HG02938 (cell line): ENCODE data around the gene AP2M1.
"Not testable (repeated sequence)": the region's sequence is repeated elsewhere in the genome, so short reads cannot be mapped to it uniquely, and the experiment has no call there.

Source experiments
- ATAC-seq: cut with Tn5 transposase; IDR thresholded peaks from one replicate; pipeline ENCODE4 v1.9.1; 2021; ENCODE audit warnings: mild to moderate bottlenecking, moderate library complexity; ENCODE audit not compliant: unreplicated experiment

AP2M1 gene

DNA sequence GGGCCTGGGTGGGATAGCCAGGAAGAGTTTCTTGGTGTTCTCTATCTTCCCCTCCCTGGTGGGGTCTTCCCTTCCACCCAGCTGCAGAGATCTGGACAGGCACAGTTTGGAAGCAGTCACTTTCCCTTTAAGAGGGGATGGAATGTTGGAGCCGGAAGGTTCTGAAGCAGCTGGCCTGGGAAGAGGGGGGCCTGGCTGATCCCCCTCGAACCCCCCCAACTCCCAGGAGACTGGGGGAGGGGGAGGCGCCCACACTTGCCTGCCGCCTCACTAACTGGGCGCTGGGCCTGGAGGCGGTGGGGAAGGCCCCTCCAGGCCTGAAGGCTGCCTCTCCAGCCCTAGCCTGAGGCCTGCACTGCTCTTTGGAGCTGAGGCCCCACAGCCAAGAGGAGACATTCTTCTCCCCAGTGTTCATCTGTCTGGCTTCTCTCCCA is 18.1 kb upstream of the AP2M1 start:
- ATAC-seq: no peak

DNA sequence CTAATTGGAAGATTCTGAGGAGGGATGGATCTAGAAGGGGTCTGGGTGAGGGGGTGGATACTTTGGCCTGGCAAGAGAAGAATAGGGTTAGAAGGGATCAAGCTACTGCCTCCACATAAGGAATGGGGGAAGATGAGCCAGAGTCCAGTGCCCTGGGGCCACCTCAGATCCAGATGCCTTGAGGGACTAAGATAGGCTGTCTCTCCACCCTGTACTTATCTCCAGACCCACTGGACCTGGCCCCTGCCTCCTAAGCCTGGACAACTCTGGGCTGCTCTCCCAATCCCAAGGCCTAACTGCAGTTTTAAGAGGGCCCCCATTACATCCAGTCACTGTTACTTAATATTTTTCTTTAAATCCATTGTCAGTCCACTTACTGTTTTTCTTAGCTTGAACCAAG is 17.4 kb upstream of the AP2M1 start:
- no peak for ATAC-seq

DNA sequence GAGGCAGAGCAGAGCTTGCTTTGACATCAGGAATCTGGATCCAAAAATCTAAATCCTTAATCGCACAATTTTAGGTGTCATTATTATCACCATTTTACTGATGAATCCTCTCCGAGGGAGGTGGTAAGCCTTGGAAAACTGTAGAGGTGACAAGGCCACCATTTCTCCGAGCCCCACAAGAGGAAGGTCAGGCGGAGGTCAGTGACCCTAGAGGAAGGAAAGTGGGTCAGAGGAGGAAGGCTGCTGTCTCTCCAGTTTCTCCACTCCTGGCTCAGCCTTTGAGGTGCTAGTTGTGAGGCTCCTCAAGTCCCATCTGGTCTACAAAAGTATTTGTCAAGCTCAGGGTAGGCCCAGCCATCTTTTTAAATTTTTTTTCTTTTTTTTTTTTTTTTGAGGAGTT is 16.3 kb upstream of the AP2M1 start:
- ATAC-seq: no peak

DNA sequence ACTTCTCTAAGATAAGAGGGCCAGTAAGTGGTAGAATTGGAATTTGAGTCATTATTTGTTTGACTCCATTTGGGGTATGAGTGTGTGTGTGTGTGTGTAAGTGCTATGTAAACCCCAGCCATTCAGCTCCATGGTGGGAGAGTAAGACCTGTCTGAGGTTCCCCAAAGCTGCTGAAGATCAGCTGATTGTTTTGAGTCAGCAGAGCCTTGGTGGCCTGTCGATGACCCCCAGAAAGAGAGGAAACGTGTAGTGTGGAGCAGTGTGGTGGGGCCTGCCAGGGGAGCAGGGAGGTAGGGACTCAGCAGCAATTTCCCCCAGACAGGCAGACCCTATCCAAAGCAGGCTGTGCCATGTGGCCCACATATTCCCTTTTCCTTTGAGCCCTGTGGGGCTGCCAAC is 14.2 kb upstream of the AP2M1 start:
- peak; percentile 40 for ATAC-seq

DNA sequence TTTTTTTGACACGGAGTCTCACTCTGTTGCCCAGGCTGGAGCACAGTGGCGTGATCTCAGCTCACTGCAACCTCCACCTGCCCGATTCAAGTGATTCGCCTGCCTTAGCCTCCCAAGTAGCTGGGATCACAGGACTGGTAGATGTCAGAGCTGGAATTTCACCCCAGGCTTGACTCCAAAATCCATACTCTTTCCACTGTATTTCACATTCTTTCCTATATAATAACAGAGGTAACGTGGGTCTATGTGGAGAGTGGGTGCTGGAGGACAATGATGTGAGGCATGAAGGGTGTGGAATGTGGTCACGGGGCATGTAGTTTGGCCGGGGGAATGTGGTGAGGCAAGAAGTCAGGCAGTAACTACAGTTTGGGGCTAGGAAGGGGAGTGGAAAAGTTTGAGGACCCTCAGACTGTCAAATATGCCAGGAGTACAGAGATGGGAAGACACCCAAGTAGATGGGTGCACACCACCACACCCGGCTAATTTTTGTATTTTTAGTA is 12.0 kb upstream of the AP2M1 start:
- not testable (repeated sequence) for ATAC-seq

DNA sequence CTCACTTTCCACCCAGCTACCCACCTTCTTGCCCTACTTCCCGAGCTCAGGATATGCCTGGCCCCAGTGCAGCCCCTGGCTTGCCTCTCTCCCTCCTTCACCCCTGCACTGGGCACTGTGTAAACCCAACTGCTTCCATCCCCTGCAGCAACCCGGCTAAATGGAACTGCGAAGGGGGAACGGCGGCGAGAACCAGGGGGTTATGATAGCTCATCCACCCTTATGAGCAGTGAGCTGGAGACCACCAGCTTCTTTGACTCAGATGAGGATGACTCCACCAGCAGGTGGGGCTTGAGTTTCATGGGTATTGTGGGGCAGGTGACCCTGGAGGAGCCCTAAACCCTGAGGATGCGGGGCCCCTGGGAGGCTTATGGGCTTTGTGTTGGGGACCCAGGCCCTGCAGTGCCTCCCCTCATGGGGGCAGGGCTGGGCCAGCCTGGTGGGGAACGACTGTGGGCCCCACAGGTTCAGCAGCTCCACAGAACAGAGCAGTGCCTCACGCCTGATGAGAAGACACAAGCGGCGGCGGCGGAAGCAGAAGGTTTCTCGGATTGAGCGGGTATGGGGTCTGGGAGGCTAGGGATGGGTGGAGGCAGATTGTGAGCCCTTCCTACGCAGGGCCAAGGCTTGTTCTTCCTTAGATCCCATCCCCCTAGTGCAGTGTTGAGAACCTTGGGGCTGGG is 9.9 kb upstream of the AP2M1 start:
- no peak for ATAC-seq

DNA sequence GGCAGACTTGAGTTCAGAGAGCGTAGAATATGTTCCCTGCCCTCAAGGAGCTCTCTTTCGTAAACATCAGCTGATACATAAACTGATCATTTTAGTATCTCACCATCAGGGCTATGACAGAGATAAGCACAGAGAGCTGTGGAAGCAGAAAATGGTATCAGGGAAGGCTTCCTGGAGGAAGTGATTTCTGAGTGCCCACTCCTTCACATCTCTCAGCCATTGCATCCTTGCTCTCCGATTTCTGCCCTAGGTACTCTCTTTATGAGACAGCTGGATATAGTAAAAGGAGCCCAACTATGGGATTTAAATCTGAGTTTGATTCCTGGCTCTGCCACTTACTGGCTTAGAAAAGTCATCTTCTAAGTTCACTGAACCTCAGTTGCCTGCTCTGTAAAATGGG is 9.1 kb upstream of the AP2M1 start:
- ATAC-seq: no peak

DNA sequence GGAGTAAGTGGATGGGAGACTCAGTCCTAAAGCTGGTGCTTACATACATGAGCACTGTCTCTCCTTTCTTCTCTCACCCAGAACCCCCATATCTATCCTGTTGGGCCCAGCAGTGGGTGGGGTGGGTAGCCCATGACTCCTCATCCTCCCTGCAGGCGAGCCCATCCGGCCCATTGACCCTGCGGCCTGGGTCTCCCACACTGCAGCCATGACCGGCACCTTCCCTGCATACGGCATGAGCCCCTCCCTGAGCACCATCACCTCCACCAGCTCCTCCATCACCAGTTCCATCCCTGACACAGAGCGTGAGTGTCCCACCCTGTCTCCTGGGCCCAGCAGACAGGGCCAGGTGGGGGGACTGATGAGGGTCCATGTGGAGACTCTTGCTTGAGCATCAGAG is 8.0 kb upstream of the AP2M1 start:
- ATAC-seq: no peak

DNA sequence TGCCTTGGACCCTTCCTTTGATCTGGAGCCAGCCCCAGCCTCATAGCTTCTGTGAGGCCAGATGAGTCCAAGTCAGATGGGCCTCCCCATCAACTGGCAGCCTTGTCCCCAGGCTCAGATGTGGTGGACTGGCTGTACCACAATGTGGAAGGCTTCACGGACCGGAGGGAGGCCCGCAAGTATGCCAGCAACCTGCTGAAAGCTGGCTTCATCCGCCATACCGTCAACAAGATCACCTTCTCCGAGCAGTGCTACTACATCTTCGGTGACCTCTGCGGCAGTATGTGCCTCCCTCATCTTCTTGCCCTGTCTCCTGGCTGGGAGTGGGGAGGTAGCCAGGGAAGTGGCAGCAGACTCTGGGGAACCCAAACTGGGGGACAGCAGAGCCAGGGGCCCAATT is 6.9 kb upstream of the AP2M1 start:
- no peak for ATAC-seq

DNA sequence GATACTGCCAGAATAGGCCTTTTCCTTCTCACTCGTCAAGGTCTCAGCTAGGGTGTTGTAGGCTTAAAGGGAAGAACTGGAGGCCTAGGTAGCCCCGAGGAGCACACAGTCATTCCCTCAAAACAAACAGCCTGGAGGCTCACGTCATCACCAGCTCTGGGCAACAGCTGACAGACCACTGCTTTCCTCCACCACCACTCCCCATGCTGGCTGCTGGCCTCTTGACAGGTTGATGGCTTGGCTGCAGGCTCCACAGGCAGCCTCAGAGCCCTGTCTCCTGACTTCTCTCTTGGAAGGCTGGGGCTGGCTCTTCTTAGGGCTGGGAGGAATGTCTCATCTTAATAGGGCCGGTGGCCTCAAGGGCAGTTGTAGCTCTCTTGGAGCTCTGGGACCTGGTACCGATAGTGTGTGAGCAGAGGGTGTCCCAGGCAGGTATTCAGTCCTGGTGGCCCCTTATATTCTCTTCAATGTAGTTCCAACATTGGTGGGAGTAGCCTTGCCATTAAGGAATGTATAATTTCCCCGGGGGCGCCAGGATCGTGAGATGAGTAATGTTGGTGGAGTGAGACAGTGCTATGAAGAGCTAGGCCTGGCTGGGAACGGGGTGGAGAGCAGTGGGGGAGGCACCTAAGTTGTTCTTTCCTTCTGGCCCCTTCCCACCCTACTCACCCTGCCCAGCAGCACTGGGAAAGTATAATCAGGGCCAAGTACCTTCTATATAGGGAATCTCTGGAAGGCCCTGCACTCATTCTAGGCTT is 6.1 kb upstream of the AP2M1 start:
- no peak for ATAC-seq

DNA sequence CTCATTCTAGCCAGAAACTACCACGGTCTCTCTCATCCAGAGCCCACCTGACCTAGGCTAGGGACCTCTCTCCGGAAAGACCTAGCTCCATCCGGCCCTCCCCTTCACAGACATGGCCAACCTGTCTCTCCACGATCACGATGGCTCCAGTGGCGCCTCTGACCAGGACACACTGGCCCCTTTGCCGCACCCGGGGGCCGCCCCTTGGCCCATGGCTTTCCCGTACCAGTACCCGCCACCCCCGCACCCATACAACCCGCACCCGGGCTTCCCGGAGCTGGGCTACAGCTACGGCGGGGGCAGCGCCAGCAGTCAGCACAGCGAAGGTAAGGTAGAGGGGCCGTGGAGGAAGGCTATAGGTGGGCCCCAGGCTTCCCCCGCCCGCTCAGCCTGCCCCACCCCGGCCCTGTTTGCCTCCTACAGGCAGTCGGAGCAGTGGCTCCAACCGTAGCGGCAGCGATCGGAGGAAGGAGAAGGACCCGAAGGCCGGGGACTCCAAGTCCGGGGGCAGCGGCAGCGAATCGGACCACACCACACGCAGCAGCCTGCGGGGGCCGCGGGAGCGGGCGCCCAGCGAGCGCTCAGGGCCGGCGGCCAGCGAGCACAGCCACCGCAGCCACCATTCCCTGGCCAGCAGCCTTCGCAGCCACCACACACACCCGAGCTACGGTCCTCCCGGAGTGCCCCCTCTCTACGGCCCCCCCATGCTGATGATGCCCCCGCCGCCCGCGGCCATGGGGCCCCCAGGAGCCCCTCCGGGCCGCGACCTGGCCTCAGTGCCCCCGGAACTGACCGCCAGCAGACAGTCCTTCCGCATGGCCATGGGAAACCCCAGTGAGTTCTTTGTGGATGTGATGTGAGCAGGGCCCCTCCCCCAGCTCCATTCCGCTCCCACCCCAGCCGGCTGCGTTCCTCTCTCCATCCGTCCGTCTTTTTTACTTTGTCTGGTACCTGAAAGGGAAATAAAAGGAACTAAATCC is 4.5 kb upstream of the AP2M1 start:
- ATAC-seq: no peak

DNA sequence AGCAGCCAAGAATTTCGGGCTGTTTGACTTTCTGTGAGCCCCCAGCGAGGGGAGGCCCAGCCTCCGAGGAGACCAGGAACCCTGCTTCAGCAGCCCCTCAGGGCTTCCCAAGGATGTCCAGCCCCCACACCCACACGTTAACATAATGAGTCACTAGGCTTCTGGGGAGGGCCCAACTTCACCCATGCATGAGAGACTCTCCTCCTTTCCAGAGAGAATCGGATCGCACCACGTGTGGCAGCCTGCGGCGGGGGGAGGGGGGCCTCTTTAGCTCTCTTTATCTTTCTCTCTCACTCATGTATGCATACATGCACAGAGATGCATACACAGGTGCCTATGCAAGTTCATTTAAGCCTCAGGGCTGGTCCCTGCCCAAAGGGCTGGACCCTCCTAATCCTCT is 3.1 kb upstream of the AP2M1 start:
- no peak for ATAC-seq

DNA sequence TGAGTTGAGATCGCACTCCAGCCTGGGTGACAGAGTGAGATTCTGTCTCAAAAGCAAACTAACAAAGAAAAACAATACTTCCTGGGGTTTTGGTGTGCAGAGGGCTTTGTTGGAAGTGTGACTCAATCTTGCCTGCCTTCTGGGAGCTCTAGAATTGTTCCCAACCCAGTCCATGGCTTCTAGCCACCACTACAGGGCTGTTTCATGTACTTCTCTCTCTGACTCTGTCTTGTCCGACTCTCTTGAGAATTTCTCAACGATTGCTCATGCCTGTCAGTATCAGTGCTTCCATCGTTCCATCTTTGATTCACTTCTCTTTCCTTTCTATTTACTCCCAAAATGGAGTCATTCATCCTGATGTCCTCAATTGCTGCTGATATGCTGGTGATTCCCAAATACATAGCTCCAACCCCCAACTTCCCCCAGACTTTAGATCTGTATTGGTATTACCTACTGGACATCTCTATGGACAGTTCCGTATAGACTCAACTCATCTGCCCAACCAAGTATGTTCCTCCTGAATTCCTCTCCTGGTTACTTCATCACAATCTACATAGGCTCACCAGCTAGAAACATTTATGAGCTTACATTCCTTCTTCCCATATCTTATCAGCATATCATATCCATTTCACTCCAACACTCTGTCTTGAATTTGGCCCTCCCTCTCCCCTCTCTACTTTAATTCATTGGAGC is 1.8 kb upstream of the AP2M1 start:
- ATAC-seq: no peak

DNA sequence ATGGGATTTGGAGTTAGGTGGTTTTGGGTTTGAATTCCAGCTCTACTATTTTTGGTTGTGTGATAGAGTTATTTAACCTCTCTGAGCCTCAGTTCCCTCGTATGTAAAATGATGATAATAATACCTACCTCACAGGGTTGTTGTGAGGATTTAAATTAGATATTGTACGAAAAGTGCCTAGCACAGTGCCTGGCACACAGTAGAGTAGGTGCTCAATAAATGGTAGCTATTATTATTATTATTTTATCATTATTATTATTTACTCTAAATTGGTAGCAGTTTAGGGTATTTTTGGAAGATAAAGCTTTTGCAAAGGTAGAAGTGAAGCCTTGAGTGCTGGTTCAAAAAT is 1.3 kb upstream of the AP2M1 start:
- ATAC-seq: no peak

DNA sequence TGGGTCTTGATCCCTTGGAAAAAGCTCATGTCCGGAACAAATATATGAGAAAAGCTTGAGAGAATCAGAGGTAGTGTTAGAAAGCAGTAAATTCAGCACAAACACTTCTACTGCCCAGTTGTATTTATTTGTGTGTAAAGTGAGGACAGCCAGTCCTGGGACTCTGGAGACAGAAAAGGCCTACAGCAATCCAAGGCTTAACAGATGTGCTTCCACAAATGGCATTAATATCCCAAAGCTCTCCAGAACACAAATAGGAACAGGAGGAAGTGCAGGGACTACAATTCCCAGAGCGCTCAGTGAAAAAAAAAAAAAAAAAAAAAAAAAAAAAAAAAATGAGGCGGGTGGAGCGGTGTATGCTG is 390 bp upstream of the AP2M1 start:
- peak; percentile 4 for ATAC-seq

DNA sequence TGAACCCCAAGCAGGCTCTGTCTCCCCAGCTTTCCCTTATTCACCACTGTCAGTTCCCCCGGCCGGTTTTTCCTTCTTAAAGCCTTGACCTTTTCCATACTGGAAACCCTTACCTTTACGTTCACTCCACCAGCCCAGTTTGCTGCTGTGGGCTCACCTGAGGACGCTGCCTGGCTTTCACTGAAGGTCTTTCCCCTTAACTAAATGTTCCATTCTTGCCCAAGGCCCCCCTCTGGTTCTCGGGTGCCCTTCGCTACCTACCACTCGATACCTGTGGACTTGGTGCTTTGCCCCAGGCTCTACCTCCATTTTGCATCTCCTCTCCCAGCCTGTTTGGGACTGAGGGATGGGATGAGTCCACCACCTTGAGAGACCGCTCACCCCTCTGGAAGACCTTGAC is 851 bp downstream of the AP2M1 start:
- no peak for ATAC-seq

DNA sequence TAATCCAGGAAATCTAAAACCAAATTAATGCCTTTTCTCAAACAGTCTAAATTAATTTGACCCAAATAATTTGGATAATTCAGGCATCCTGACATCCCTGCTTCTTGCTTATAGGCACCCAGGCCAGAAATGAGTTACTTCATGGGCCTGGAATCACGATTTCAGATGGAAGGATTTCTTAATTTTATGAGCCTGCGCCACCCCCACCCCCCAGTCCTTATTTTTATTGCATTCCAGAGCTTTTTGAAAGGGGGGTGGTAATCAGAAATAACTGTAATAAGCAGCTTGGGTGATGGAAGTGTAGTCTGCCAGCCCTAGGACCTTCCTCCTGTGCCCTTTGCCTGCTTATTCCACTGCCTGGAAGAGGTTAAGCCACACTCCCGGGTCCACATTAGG is 1.3 kb downstream of the AP2M1 start:
- ATAC-seq: no peak

DNA sequence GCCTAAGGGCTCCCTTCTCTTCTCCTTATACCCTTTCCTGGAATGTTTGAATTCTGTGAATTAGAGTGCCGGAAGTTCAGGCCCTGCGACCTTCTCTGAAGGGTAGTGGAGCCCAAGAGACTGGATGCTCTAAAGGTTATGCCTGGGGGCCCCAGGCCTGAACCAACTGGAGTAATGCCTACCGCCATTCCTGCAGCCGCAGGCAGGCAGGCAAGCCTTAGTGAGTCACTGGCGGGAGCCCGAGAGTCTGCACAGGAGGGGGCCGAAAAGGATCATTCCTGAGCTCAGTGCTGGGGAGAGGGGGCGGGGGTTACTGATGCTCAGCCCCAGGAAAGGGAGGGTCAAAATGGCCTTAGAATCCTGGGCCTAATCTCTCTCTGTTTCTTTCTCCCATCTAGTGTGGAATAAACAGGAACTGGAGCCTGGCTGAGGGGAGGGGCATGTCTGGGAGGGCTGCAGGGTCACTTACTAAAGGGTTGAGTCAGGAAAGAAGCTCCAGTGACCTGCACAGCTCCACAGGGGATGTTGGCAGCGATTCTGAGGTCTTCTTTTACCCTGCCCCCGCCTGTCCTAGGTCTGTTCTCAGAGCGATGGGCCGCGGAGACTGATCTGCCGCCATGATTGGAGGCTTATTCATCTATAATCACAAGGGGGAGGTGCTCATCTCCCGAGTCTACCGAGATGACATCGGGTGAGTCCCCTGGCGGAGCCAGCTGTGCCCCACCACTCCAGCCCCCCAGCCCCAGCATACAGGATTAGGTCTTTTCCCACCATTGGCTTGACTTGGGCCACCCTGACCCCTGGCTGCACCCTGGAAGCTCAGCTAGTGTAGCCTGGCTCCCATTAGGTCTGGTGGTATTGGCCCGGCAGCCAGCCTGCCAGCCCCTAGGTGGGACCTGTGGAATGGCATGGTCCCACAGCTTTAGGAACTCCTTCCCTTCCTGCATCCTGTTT is 2.0 kb downstream of the AP2M1 start:
- ATAC-seq: no peak

DNA sequence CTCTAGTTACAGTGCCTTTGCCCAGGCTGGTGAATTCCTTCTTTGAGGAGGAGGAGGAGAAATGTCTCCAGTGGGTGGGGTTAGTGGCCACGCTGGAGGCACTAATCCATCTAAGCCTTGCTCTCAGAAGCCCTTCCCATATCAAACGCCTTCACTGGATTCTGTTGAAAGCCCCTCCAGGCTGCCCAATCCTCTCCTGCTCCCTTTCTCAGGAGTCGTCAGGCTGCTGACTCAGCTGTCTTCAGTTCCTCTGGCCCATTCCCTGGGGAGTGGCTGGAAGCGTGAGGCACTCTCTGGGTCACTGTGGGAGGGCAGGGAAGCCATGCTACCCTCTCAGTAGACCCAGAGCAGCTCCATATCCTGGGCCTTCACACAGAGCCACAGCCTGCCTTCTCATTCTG is 2.7 kb downstream of the AP2M1 start:
- ATAC-seq: no peak

DNA sequence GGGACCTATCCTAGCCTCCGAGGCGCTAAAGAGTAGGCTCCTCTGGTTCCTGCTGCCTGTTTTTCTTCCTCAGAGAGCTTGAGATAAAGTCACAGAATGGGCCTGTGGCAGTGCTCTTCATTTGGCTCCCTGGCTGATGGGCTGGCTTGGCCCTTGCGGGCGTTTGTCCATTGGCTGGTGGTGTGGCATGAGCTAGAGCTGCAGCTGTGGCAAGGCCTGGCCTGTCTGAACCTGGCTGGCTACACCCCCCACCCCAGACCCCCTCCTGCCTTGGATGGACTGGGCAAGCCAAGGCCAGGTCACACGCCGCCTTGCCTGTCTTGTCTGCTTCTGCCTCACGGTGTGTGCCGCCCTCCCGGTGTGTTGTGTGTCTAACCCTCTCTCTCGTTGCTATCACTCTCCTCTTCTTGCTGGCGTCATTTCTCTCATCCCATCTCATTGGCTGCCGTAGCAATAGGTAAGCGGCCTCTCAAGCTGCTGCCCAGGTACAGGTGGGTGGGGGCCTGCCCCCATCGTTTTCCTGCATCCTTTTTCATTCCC is 3.2 kb downstream of the AP2M1 start:
- no peak for ATAC-seq
